Right ventricle myocardium inferior (tissue), 1 donor: ENCODE measurements around the gene HAUS7. TPM values are rescaled to one million over a fixed set of nuclear protein-coding genes. Genes with fewer than 3 reads are reported as not detected.

Experiments used
- ATAC-seq: fragments of 200-7000 bp; cut with Tn5 transposase; one replicate; pipeline ENCODE4 v1.9.1; 2020; ENCODE audit warnings: mild to moderate bottlenecking, moderate library complexity
- DNase-seq: peaks from one replicate; pipeline ENCODE4 v3.0.0; 2021; ENCODE audit errors: missing footprints
- intact Hi-C: fragments of 100-400 bp; cut with DNase I; formaldehyde crosslinking; loops from one replicate; pipeline ENCODE4 v1.11.0; 2022
- total RNA-seq: library from RNA; stranded (reverse); fragmentation: NEBNext Ultra II Directional; extraction: Animal tissue kit (Norgen Biotek cat#: 25700); gene quantifications from one replicate; pipeline ENCODE4 v1.2.1, GENCODE V29; 2021
- donor health status: DM: no; HTN: yes; CAD: no; lungs with severe emphysema.

HAUS7 gene
- total RNA-seq, 1 donor from 2014 or later, result 18.5 TPM

DNA sequence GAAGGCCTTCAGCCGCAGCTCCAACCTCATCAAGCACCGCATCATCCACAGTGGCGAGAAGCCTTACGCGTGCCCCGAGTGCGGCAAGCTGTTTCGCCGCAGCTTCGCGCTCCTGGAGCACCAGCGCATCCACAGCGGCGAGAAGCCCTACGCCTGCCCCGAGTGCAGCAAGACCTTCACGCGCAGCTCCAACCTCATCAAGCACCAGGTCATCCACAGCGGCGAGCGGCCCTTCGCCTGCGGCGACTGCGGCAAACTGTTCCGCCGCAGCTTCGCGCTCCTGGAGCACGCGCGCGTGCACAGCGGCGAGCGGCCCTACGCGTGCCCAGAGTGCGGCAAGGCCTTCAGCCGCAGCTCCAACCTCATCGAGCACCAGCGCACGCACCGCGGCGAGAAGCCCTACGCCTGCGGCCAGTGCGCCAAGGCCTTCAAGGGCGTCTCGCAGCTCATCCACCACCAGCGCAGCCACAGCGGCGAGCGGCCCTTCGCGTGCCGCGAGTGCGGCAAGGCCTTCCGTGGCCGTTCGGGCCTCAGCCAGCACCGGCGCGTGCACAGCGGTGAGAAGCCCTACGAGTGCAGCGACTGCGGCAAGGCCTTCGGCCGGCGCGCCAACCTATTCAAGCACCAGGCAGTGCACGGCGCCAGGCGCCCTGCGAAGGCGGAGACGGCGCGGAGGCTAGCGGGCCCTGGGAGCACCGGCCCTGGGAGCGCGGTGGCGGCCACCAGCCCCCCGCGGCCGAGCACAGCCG is 49.4 kb downstream of the HAUS7 start:
- DNase-seq (no peak), ATAC-seq (no peak)
- intact Hi-C loops, result no loop called here

DNA sequence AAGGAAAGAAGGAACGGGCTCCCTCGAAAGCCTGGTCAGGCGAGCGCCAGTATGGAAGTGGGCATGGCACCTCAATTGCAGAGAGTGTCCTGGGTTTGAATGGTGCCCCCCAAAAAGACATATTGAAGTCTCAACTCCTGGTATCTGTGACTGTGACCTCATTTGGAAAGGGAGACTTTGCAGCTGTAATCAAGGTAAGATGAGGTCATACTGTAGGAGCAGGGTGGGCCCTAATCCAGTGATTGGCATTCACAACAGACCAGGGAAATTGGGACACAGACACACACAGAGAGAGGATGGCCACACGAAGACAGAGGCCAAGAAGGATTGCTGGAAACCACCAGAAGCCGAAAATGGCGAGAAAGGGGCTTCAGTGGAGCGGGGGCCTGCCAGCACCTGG is 52.7 kb downstream of the HAUS7 start:
- intact Hi-C loops, result no loop called here
- ATAC-seq, result no peak
- no peak for DNase-seq

DNA sequence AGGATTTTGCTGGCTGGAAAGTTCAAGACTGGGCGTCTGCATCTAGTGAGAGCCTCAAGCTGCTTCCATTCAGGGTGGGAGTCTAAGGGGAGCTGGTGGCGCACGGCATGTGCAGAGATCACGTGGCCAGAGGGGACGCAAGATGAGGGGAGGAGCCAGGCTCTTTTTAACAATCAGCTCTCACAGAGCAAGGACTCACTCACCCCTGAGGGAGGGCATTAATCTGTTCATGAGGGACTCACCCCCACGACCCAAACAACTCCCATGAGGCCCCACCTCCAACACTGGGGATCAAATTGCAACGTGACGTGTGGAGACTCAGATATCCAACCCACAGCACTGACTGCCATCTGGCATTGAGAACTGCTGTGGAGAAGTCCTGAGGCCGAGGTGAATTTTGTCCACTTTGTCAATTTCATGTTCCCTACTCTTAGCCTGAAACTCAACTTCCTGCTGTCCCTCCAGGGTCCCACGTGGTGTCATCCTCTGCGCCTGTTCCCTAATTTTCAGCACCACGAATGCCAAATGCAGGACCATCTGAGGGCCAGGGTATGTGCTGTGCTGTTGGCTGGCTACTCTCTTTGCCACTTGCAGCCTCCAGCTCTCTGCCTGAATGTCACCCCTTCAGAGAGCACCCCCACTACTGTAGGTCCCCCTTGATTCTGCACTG is 53.5 kb downstream of the HAUS7 start:
- no peak for DNase-seq
- intact Hi-C loops, result no loop called here
- ATAC-seq, result peak; percentile 21

DNA sequence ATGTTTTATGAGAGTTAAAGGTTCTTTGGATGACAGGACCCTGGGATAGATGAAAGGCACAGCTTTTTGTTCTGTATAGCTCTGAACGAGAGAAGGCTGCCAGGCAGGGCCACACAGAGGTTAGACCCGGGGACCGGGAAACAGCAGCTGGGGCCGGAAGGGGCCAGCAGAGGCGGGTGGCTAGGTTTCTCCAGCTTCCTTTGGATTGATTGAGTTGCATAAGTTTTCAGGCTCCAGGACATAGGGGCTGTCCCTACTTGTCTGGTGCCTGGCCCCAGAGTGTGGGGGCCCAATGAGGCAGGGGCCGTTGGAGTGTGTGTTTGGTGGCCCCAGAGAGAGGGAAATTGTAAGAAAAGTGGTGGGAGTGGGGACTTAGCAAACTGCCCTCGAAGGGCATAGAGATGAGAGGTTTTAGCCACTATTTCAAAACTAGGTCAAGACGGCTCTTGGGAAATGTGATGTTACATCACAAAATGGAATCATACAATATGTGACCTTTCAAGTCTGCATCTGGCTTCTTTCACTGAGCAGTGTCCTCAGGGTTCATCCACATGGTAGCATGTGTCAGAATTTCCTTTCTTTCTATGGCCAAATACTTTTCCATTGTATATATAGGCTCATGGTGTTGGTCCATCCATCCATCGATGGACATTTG is 55.4 kb downstream of the HAUS7 start:
- no peak for DNase-seq
- intact Hi-C loops, result no loop called here

DNA sequence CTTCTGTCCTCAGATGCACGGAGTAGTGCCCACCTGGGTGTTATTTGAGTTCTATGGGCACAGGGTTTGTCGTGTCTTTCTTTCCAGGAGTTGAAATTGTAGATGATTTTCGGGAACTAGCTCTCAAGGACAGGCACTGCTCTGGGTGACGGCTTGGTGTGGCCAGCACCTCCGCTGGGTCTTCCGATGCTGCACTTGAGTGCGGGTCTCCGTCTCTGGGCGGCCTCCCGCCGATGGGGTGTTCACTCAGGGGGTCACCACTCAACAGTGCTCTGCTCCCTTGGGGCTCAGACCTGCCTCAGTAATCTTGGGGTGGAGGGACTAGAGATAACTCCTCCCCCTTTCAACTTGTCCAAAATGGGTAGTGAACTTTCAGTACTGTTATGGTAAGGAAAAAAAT is 56.6 kb downstream of the HAUS7 start:
- intact Hi-C loops, result no loop called here
- no peak for ATAC-seq
- no peak for DNase-seq

More for the DNA sequence above, 55.4 kb downstream of the HAUS7 start:
- ATAC-seq, result peak; percentile 69

DNA sequence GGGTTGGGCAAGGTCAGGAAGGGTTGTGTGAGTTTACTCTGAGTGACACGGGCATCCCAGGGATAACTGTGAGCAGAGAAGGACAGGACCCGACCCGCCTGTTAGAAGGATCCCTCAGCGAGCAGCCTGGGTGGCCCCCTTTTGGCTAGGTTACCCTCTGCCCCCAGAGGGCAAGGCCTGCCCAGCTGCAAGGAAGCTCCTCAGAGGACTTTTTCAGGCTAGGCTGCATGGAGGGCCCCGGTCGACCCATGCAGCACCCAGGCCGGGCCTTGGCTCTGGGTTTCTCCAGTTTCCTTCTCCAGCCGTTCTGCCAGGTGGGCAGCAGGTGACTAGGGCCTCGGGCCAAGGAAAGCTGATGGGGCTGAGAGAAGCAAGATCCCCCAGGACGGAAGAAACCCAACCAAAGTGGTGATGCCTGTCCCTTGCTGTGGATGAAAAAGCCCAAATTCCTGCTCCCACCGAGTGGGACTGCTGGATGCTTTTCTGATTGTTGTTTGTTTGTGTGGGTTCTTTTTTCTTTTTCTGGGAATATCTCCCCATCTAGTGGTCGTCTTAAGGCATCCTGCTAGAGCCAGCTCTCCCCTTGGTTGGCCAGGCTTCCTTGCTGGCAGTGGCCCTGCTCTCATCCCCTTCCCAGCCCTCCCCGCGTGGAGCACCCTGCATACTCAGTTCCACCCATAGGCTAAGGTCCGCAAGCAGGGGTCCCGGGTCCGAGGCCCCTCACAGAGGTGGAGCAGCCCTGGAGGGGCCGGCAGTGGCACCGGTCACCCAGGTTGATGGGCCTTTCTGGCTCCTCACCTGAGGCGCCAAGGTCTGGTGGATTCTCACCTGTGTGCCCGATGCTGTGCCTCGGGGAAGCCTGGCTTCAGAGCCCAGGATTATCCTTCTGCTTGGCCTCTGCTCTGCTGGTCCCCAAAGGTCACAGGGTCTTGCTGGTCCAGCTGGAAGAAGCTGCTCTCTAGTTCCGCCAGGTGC is 57.3 kb downstream of the HAUS7 start:
- DNase-seq (no peak), ATAC-seq (no peak)
- intact Hi-C loops, result no loop called here

DNA sequence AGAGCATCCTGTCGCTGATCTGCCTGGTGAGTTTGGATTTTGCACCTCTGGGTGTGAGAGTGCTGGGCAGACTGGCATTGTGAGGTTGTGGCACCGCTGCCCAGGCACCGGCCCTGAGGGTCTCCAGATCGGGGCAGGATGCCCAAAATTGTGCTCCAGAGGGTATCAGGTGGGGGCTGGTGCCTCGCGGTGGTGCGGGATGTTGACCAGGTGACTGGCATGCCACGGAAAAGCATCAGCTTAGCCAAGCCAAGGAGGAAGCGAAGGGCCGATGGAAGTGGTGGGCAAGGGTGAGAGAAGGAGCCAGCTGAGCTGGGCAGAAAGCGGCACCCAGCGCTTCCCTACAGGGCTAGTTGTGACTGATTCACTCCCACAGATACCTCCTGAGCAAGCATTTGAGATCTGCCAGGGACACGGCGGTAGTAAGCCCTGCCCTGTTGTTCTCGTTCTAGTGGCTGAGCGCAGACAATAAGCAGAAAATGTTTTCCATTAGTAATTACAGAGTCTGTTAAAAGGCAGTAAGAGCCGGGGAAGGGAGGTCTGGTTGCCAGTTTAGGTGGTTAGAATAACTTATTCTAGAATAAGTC is 58.3 kb downstream of the HAUS7 start:
- no peak for ATAC-seq
- DNase-seq, result no peak
- intact Hi-C loops, result no loop called here

DNA sequence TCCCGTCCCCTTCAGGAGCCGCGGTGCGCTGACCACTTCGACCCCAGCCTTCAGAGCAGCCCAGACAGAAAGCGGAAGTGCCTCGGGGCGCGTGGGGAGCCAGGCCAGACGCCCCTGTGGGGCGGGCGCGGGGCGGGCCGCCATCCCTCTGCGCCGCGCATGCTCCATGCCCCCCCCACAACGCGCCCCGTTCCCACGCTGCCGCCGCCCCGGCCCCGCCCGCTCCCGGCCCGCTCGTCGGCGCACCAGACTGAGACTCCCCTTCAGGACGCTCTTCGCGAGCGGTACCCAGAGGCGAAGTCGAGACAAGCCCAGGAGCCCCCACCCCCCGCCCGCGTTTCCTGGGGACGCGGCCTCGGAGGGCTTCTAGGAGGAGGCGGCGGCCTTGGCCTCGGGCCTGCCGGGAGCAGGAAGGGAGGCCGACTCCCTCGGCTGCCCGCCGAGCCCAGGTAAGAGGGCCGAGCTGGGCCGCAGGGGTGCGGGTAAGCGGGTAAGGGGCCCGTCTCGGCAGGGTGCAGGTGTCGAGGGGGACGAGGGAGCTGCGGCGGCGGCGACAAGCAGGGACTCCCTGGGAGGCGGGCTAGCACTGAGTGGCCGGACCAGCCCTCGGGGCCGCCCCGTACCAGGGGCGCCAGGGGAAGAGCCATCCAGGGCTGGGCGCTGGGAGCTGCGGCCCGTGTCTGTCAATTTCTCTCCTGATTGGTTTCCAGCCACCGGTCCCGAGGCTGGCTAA is 59.0 kb downstream of the HAUS7 start, which contains the start of gene ZFP92:
Gene ZFP92, plus strand, starts transcription at position 218 of the 733 bp plus-strand sequence. CDS start 6,851 bp downstream, outside the sequence.
- intact Hi-C loops, result no loop called here
- DNase-seq (peak; percentile 71), ATAC-seq (peak; percentile 80)

DNA sequence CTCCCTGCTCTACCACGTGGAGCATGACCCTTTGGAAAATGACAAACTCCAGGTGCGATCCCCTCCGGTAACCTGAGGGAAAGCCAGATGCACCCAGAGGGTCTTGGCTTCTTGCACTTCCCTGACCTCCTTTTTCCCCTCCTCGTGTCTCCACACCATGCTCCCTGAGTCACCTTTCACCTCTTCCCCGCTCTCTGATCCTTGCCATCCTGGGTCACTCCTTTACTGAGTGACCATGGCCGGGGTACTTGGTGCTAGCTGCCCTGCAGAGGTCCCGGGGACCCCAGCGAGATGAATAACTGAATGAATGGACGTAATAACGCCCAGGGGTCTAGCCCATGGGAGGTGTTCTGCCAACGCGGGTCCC is 59.5 kb downstream of the HAUS7 start:
- no peak for ATAC-seq

DNA sequence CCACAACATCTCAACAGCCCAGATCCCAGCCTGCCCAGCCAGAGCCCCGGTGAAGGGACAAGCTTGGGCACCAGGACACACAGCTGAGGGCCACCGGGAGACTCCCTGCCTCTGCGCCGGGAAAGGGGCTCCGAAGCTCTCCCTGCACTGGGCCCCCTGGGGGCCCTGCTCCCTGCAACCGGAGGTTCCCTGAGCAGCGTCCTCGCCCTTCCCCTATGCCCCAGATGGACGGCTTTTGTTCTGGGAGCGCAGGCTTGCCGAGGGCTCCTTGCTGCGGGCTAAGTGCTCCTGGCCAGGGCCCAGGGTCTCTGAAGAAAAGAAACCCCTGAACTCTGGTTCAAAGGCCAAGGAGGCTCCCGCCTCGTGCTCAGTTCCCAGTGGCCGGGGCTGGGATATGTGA is 60.0 kb downstream of the HAUS7 start:
- ATAC-seq (no peak), DNase-seq (no peak)
- intact Hi-C loops, result no loop called here

More for the DNA sequence above, 59.5 kb downstream of the HAUS7 start:
- no peak for DNase-seq
- intact Hi-C loops, result no loop called here

DNA sequence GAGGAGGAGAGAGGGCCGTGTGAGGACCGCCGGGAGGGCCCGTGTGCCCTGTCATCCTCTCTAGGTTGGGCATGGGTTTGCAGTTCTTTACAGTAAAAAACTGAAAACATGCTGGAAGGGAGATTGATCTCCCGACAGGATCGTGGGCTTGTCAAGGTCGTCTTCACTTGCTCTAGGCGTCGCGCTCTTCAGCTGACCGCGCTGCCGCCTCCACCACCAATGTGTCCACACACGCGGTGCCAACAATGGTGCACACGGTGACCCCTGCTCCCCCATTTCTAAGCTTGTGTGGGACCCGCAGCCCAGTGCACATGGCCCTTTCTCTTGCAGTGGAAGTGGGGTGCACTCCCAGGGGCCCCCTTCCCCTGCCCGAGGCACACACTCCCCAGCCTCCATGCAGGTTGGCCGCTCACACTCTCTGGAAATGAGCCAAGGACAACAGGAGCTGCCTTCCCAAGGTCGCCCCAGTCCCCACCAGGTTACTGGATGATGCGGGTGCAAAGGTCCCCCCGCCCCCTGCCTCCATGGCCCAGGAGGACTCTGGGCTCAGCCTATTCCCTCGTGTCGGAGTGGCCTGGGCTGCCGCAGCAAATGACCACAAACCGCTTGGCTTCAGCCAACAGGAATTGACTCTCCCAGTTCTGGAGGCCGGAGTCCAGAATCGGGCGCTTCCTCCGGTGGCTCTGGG is 60.8 kb downstream of the HAUS7 start:
- no peak for DNase-seq
- ATAC-seq, result no peak
- intact Hi-C loops, result no loop called here

DNA sequence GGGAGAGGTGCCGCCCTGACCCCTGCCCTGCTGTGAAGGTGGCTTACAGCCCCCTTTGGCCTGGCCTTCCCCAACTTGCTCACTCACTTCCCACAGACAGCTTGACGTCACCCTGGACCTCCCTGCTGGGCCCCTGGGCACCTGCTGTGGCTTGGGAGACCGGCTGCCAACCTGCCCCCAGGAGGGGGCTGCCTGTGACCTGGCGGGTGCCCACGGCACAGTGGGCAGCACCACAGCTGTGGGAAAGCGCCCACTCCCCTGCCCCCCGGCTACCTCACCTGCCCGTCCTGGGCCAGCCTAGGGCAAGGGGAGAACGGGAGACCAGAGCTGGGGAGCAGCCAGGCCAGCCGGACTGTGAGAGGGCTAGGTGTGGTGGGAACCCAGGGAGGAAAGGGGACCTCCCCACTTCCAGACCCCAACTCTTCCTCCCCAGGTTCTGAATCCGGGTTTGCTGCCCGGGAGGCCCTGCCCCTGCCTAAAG is 61.5 kb downstream of the HAUS7 start:
- ATAC-seq, result no peak

DNA sequence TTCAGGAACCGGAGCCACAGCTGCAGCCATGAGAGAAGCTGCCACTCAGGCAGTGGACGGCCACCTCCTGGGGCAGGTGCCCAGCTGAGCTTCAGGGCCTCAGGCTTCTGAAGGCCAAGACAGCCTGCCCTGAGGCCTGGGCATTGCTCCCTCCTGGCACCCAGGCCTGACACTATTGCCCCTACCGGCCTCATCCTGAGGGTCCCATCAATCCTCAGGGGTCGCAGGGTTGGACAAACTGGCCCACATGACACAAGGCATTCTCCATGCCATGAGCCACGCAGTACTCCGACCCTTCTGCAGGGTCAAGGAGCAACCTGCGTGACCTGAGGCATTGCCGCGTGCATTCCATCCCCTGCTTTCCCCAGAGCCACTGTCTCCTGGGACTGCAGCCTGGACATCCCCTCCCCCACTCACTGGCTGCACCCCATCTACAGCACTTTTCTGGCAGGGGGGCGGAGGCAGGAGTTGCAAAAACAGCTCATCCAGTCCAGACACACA is 62.1 kb downstream of the HAUS7 start:
- ATAC-seq (no peak), DNase-seq (no peak)
- intact Hi-C loops, result no loop called here

More for the DNA sequence above, 61.5 kb downstream of the HAUS7 start:
- intact Hi-C loops, result no loop called here
- DNase-seq, result no peak

DNA sequence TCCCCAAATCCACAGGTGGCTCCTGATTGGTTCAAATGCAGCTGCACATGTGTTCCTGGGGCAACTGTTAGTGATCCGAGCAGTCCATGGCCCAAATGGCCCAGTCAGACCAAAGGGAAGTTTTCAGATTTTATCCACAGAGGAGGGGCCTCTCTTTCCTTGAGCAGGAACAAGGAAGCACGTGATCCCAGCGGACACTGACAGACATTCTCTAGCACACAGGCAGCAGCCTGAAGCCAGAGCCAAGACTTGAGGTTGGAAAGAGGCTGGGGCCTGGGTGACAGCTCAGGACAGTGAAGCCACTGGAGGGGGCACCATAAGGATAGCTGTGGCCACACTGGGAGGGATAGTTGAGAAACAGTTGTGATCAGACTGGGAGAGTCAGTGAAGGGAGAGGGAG is 62.6 kb downstream of the HAUS7 start:
- ATAC-seq (no peak), DNase-seq (no peak)
- intact Hi-C loops, result no loop called here

DNA sequence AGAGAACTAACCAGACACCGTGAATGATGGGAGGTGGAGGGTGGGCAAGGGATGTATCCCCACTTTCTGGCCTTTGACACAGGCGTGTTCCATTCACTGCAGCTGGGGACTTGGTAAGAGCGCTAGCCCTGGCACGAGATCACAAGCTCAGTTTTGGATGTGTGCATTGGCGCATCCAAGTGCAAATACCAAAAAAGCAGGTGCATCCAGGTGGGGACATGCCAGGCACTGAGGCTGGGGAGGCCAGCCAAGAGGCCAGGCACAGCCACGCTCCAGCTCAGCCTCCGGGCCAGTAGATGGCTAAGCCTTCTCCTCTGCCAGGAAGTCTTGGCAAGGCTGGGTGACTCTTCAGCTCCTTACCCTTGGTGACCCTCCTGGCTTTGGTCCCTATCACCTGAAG is 63.5 kb downstream of the HAUS7 start:
- ATAC-seq (no peak), DNase-seq (no peak)
- intact Hi-C loops, result no loop called here

DNA sequence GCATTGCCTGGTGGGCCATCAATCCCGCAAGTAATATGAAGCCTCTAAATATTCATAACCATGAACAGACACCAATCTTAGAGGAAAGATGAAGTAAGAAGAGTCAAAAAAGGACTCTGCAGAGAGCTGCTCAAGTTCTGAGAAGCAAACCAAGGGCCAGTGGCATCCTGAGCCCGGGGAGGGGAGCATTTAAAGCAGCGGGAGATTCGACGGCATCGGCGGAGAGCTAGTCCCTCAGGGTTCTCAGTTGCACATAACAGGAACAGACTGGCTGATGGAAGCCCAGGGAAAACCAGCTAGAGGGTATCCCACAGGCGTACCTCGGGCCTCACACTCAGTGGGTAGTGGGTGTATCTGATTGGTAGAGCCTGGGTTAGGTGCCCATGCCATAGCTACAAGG is 64.4 kb downstream of the HAUS7 start:
- intact Hi-C loops, result no loop called here
- DNase-seq, result no peak
- ATAC-seq, result no peak

DNA sequence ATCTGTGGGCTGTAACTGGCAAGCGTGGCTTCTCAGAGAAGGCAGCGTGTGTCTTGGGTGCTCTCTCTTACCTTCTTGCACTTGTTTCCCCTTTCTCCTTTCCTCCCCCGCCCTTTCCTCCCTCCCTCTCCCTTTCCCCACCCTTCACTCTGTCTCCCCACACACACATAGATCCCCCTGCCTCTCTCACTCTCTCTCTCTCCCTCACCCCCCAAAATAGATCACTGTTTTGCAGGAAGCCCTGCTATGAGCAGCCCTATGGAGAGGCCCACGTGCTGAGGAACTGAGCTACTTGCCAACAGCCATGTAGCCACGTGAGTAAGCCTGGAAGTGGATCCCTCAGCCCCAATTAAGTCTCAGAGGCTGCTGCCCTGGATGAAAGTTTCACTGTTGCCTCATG is 65.0 kb downstream of the HAUS7 start:
- intact Hi-C loops, result no loop called here
- ATAC-seq (no peak), DNase-seq (no peak)
